Activated gamma-delta T cell treated with Interleukin-2 at 50 U/mL for 16 hours (primary cell): ENCODE results near the gene ADGRG3.

Source experiments
- DNase-seq: peaks from one replicate; pipeline ENCODE4 v3.0.0-alpha.2; 2020

Gene ADGRG3

DNA sequence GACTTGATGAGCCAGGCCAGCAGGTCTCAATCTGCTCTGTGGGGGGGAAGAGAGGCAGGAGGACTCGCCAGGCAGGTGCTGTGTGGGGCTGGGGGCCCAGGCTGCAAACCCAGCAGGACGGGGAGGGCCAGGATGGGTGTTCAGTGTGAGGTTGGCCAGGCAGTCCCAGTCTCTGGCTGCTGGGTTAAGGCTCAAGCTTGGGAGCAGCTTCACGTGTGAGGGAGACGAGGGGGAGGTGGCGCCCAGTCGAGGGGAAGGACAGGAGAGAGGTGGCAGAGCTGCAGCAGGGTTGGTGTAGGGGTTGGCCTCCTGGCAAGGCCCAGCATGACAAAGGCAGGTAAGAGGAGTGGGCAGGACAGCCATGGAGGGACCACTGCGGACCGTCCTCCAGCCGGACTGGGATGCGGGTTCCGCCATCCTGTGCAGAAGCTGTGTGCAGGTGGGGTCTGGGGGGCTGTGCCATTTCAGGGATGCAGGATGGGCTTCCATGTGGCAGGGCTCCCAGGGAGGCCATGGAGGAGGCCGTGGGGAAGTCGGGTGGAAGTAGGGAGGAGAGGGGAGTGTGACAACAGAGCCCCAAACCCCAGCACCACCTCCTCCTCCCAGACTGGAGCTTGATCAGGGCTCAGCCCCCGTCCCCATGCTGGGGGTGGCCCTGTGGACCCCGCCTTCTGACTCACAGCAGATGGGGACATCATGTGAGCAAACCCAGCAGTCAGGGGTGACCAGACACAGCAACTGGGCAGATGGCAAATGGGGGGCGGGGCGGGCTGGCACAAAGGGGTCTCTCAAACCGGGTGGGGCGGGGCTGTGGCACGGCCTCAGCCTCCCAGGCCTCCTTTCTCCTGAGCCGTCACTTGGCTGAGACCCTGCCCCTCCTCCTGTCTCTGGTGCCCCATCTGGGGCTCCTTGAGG is 36.9 kb upstream of the ADGRG3 start:
- DNase-seq: no peak

DNA sequence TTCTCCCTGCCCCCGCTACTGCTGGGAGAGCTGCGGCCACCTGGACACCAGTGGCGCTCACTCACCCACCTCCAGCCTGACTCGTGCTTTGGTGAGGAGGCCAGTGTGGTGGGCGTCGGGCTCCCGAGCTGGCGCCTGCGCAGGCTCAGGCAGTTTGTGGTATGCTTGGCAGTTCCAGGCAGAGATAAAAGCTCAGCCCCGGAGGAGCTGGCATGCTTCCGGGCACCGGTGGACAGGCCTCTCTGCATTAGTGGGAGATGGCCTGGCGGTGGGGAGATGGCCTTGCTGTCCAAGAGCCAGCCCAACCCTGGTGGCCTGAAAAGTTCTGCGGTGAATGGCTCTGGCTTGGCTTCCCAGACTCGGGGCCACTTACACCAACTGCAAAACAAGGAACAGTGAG is 35.5 kb upstream of the ADGRG3 start:
- DNase-seq: no peak

DNA sequence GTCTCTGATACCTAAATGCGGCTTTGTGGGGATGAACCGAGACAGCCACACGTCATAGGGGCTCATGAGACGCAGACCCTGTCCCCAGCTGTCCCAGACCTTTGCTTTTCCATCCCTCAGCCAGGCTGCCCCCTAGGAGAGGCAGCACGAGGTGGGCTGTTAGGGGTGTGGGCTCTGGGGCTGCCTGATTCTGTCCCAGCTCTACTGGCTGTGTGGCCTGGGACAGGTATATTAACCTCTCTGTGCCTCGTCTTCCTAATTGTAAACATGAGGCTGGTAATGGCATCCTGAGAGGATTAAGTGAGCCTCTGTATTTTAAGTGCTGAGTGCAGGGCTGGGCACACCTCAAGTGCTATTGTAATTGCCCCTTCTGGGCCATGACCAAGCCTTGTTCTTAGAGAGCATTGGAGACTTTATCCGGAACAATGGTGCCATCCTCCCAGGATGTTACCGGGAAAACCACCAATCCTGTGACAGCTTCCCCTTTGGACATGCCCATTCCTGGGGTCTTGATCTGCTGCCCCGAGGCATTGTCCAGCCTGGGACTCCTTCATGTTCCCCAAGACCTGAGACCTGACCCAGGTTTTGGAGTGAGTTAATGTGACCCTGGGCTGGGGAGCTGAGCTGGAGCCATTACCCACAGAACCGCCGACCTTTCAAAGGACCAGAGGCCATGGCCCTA is 34.6 kb upstream of the ADGRG3 start:
- DNase-seq: no peak

DNA sequence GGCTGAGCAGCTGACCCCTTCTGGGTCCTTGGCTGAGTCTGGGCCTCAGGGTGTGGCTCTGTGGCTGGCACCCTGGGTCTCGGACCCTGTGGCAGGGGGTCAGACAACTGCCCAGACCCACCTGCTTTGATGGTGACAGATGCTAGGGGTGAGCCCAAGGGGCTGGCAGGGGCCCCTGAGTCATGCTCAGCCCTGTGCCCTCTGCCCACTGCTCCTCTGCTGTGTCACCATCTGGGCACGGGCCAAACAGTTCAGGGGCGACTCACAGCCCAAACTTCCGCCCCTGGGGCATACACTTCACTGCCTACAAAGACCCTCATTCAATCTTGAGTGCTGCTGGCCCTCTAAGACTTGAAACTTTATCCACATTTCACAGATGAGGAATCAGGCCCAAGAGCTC is 33.9 kb upstream of the ADGRG3 start:
- DNase-seq: no peak

DNA sequence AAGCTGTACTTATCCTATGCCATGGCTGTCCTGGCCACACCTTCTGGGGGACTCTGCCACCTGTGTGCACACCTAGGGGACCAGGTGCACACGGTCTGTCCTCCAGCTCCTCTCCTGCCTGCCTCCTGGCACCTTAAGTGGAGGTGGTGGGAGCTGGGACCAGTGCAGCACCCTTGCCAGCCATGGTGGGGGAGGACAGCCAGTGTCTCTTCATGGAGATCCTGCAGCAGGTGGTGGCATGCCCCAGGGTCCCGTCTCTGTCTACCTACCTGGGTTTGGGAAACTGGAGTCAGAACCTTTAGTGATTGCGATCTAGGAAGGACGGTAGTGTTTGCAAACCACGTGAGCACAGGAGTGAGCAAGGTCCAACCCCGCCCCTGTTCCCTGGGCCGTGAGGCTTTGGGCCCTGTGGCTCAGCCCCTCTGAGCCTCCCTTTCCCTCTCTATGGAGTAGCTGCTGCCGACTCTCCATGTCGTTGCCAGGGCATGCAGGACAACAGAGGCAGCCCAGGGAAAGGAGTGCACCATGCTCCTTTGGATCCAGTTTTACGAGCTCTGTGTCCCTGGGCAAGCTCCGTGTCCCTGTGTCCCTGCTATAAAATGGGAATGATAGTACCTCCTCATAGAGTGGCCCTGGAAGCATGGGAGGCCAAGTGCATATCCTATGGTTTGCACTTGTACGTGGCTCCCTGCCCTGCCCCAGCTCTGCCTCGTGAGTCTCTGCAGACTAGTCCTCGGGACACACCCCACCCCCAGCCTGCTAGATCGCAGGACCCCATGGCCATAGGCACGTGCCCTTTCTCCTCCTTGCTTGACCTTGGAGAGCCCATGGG is 32.6 kb upstream of the ADGRG3 start:
- DNase-seq: no peak

DNA sequence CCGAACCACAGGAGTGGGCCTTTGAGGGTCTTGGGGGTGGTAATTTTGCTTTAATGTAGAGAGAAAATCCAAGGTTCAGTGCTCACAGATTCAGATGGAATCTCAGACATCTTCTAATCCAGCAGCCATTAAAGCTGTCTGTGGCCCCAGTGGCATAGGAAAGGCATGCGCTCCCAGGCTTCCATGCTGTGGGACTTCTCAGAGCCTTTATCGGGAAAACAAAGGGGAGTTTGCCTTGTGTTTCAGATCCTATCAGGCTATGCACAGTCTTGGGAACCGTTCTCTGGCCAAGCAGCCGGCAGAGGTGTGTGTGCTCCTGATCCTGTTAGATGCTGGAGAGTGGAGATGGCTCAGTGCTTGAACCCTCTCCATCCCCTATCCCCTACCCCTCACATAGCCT is 31.9 kb upstream of the ADGRG3 start:
- no peak for DNase-seq

DNA sequence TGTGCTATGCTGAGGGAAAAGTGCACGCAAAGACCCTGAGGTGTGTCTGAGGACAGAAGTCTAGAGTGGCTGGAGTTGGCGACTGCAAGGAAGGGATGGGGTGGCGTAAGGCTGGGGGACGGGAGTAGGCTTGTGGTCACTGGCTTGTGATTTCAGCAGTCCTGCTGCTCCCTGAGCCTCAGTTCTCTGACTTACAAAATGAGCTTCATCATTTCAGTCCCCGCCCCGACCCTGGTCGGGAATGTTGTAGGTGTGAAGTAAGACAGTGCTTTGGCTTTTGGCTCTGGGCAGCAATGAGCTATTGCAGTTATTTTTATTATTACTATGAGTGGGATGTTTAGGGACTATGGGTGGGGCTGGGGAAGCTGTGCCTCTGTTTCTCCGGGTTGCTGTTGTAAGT is 31.1 kb upstream of the ADGRG3 start:
- no peak for DNase-seq

DNA sequence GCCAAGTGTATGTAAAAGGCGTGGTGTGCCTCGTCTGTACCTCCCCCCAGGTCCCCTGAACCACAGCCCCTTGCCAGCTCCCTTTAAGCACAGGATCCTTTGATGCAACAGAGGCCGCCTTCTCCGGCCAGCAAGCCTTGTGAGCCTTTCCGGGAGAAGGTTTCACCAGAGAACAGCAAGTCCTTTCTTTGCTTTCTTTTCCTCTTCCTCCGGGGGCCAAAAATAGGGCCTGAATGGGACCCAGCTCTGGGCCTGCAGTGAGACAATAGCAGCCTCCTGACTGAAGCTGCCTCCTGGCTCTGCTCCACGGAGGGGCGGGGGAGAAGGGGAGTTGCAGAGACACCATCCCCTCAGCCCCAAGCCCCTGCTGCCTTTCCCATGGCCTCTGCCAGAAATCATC is 30.7 kb upstream of the ADGRG3 start:
- no peak for DNase-seq

DNA sequence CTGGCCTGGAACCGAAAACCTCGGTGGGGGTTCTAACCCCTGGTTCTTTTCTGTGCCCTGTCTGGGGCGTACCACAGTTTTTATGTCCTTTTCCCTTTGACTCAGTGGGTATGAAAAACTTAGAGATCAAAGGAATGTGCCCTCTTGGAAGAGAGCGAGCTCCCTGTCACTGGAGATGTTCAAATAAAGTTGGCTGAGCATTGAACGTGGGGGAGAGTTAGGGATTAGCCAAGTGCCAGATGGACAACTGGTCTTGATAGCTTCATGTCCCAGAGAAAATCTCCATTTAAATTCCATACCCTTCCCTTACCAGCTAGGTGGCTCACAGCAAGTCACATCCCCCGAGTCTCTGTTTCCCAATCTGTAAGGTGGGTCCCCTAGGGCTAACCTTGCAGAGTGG is 30.1 kb upstream of the ADGRG3 start:
- no peak for DNase-seq

DNA sequence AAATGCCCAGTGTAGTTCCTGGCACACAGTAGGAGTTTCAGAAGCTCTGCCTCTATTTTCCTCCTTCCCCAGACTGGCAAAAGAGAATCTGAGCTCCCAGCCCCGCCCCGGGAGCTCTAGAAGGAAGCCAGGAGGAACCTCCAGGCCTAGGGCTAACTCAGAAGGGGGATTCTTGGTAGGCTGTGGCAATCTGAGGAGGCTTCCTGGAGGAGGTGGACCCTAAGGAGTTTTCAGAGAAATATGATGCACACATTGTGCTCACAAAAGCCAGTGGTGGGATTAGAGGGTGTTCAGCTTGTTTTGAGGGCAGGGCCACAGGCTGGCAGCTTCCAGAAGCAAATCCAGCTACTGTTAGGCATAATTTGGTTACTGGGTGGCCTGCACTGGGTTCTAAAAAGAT is 29.7 kb upstream of the ADGRG3 start:
- DNase-seq: no peak

DNA sequence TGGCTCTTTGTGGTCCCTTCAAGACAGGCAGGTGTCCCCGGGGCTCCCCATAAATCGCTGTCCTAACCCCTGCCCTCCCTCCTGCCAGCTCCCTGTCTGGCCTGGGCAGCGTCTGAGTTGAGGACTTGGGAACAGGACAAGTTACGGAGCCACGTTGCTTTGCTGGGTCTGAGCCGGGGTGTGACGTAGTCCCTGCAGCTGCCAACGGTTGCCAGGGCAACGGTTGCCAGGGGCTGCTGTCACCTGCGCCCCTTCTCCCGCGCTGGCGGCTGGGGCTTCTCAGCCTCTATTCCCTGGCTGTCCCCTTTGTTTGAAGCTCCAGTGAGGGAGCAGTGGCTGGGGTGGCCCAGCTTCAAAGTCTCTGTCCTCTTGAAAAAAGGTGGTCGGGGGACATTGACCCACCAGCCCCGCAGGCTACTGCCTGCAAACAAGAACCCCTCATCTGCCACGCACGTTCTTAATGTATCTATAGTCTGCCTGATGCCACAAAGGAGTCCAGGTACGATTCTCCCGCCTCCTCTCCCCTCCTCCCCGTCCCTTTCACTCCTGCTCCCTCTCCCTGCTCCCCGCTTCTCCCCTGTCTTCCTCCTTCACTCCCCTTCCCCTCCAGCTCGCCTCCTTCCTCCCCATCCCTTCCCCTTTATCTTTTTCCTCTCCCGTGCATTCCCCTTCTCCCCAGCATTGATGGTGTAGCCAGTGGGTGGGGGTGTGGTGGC is 28.8 kb upstream of the ADGRG3 start:
- DNase-seq: no peak

DNA sequence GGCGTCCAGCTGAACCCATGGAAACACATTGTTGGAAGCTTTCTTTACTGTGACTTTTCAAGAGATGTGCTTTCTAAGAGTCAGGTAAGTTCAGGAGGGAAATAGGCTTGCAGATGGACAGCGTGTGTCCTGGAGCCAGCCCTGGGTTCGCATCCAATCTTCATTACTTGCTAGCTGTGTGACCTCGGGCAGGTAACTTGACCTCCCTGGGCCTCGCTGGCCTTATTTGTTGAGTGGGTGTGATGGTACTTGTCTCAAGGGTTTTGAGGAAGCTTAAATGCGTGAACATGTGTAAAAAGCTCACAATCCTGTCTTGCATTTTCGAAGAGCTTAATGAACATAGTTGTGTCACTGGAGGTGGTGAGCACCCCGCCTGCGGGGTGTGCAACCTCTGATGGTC is 27.9 kb upstream of the ADGRG3 start:
- DNase-seq: no peak

DNA sequence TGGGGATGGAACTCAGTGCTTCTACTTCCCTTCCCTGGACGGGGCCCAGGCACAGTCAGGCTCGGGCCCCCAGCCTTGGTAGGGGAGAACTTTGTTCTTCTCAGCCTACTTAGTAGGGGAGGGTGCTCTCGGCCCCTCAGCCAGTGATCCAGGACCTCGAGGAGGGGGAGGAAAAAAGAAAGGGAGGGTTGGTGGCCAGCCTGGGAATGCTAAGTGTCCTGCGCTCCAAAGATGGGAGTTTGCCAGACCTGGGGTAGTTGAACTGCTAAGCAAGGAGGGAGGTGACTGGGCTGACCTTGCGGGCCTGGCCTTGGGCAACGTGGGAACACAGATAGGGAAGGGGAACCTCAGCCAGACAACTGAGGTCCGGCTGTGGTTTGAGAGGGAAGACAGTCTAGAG is 27.5 kb upstream of the ADGRG3 start:
- no peak for DNase-seq

DNA sequence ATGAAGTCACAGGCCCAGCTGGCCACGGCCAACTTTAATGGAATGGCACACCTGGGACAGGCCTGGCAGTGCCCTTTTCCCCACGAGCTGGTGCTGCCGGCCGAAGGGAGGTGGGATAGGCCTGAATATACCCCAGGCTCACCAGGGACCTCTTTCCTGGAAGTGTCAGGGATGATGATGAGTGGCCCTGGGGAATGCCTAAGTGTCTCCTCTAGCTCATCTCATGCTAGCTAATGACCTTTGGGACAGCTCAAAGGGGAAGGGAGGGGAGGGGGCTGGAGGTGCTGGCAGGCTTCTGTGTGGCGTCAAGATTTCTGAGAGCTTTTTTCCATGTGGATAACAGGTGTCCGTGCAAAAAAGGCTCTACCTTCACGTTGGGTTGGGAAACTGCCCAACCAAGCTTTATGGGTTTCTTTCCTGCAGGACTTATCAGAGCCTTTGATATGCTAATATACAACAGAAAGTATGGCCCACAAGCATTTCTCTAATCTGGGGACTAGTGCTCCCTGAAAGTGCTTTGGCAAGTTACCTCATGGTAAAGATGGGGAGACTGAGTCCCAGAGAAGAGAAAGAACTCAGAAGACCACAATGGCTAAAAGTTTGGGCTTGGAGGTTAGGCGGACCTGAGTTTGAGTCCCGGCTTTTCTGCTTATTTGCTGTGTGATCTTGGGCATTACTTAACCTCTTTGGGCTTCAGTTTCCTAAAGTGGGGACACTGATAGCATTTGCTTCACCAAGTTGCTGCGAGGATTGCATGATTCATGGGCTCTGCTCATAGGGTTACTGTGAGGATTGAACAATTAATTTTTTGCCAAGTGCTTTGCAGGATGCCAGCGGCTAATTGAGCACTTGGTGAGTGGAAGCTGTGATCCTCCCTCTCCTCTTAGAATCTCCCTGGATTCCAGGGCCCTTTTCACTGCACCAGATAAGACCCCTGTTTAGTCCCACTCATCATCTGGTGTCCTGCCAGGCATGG is 25.7 kb upstream of the ADGRG3 start:
- DNase-seq: no peak

DNA sequence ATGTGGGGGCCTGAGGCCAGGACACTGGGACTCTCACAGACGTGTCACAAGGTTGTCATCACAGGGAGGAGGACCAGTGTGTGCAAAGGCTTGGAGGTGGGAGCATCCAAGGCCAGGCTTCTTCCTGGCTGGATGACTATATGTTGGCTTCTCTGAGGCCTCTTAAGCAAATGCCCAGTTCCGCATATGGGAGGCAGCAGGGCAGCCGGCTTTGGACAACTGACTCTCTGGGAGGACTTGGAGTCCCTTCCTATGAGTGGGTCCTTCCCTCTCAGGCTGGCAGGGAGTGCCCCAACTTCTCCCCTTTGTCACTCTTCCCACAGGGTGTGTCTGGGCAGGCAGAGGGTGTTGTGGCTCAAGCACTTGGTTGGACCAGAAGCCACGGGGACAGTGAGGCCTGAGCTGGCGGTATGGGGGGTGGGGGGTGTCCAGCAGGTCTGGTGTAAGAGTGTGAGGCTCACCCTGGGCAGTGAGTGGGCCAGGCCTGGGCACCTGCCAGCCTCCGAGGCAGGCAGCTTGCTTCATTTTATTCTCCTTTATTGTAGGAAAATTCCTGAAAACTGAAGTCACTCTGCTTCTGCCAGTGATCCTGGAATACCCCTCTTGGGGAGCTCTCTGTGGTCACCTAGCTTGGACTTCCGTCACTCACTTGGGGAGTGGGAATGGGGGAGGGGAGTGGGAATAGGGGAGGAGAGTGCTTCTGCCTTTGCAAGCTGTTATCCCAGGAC is 24.8 kb upstream of the ADGRG3 start:
- no peak for DNase-seq

DNA sequence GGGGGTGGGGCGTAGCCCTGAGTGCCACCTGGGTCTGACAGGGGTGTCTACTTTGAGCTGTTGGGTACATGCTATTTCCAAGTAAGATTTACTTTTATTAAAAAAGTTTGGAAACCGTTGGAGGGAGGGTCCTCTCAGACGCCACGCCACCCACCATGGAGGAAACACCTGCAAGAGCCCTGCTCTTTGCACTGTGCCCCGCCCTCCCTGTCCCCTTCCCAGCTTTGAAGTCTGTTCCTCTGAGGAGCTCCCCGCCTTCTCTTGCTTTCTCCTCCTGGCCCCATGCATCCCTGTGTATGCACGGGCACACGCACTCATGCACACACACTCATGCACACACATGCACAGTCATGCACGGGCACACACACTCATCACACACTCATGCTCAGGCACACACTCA is 24.2 kb upstream of the ADGRG3 start:
- DNase-seq: no peak

DNA sequence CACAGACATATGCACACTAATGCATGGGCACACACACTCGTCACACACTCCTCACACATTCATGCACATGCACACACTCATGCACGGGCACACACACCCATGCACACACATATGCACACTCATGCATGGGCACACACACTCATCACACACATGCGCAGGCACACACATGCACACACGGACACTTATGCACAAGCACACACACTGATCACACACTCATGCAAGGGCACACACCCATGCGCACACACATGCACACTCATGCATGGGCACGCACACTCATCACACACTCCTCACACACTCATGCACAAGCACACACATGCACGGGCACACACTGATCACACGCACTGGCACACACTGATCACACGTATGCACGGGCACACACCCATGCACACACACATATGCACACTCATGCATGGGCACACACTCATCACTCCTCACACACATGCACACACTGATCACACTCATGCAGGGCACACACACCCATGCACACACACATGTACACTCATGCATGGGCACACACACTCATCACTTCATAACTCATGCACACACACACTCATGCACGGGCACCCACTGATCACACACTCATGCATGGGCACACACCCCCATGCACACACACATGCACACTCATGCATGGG is 23.6 kb upstream of the ADGRG3 start:
- DNase-seq: no peak

DNA sequence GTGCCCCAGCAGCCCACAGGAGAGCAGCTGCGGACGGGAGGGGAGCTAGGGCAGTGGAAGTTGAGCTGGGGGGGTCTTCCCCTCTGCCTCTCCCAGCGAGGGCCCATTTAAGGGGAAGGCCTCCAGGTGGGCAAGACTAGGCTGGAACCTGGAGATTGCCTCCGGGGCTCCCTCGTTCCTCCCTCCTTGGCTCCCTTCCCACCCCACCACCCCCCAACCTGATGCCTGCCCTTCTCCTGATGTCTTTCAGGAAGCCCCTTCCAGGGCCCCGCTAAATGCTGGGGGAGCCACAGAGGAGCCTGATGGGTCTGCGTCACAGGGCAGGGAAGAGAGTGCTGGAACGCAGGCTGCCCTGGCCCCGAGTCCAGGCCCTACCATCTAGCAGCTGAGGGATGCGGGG is 22.9 kb upstream of the ADGRG3 start:
- no peak for DNase-seq

DNA sequence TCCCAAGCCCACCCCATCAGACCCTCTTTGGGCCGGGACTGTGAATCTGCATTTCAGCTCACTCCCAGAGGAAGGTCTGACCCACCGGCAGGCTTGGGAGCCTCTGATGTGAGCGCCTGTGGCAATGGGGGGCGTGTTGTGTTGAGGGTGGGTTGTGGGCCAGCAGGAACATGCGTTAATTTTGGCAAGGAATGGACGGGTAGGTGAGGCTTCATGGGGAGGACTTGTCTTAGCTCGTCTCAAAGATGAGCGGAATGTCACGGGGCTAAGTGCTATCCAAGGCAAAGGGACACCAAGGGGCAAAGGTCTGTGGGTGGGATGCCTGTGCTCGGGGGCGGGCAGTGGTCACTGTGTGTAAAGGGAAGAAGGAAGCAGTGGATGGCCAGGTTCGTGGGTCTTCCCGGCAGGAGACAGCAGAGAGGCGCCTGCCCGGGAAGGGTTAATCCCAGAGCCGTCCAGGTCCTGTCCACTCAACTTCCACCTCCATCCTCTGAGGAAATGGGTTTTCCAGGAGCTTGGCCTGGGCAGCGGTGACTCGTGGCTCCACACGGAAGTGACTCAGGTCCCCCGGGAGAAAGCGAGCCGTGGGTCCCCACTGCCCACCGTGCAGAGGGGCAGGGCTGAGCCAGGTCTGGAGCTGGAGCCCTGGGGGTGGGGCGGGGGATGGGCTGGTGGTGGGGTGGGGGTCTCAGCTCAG is 22.3 kb upstream of the ADGRG3 start:
- DNase-seq: no peak
